ENCODE data around the gene TJP2.

- TF ChIP-seq CTCF (conservative IDR thresholded peaks at IDR 0.05; ENCODE audit: low read depth, low read length) (no peak), EZH2 (IDR thresholded peaks at IDR 0.05; ENCODE audit: low read length, unreplicated experiment) (no peak)
Observed at GRCh38 chr9:69295872-69296552, 121.9 kb downstream of the TJP2 start.

Data from PC-3 (cell line).